HS-5 (cell line): Measurements from ENCODE around the gene ADAMTS3.

Experiments
- DNase-seq: peaks from one replicate; pipeline ENCODE4 v3.0.0-alpha.2; 2012; ENCODE audit warnings: low read depth

The ADAMTS3 gene

DNA sequence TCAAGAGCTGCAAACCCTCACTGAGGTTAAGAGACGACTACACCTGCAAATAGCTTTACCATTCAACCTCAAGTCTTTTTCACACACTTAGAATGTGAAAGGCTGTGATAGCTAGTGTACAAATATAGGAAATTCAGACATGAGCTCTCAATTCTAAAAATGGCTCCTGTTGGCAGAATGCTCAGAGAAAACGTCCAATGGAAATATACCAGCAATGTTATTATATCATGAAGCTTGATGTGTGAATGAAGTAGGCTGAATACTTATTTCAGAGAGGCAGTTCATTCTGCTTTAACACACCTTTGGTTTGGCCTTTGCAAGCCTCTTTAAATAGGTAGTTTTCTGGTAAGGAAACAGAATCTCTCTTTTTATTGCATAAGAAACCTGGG lies 227.6 kb downstream of the ADAMTS3 start:
- DNase-seq: no peak

DNA sequence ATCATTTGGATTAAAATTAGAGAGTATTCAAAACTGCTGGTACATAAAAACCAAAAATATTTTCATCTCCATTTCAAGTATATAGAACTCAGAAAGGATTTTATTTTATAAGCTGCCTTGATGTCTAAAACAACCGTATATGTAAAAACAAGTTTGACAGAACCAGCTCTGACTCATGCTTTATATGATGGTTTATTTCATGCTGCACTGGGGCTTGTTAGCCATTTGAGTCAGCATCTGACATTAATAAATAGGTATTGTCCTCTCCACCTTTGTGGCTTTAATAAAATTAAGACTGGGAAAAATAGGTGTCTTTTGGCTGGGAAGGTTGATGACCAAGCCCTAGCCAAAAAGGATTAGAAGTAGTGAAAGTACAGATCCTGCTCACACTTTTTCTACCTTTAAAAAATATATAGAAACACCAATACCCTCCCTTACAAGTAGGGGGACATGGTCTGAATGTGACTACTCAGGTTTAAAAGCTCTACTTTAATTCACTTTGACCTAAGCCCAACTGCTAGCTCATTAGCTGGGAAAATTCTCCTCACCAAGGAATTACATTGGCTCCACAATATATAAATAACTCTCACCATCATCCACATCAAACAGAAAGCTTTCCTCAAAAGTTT lies 228.1 kb downstream of the ADAMTS3 start:
- DNase-seq: no peak

DNA sequence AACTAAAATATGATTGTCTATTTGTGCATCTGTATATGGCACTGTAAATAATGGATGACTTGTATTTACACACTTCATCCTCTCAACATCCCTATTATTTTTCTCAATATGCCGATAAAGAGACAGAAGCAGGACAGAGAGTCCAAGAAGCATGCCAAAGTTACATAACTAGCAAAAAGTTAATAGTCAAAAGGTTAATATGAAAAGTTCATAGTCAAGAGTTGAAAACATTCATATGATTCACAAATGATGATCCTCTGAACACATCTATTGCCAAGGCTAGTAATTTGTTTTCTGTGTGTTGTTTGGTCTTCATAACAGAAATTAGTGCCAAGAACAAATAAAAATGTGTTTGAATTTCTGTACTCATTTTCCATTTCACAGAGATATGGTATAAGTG lies 231.0 kb downstream of the ADAMTS3 start:
- DNase-seq: no peak

DNA sequence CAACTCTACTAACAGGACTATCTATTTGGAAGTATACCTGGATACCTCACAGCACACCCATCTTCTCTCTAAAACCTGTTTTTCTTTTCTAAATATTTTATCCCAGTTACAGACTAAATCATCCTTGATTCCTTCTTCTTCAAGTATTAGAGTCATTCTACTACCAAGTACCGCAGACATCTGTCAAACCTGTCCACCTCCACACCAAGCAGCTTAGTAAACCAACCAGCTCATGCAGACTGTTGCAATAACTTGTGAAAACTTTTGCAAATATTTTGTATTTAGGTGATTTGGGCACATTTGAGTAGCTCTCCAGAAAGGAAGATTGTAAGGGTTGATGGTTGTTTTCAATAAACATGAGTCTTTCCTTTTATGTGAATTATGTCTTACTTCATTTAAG lies 238.6 kb downstream of the ADAMTS3 start:
- no peak for DNase-seq

DNA sequence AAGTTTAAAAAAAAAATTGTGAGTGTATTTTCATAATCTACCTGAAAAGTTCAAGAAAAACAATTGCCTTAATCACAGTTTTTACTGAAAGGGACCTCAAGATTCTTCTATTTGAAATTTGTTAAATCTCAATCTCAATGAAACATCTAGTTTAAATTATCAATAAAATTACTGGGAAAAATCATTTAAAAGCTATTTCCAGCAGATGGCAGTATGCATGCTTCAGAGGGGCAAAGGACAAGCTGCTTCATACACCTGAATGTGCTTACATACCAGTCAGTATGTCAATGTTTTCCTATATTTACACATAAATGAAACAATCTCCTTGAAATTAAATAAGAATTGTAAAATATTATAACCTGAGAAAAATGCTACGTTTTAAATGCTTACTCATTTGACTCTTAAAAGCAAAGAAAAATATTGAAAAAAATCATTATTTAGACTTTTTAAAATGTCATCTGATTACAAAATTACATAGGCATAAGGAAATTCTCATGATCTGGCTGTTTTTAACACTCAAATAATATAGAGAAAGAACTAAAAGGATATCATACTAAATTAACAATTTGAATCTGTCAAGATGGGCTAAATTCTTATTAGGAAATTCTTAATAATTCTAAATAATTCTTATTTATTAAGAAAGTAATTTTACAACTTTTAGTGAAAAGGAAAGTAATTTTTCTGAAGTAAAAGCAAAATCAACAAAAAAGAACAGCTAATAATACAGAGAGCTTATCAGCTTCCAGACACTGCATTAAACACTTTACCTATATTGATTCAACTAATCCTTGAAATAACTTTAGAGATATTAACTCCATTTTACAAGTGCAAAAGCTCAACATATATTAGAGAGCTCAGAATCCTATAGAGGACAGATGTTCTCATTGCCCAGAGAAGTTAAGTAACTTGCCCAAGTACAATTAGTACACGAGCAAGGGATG lies 242.1 kb downstream of the ADAMTS3 start:
- DNase-seq: no peak

DNA sequence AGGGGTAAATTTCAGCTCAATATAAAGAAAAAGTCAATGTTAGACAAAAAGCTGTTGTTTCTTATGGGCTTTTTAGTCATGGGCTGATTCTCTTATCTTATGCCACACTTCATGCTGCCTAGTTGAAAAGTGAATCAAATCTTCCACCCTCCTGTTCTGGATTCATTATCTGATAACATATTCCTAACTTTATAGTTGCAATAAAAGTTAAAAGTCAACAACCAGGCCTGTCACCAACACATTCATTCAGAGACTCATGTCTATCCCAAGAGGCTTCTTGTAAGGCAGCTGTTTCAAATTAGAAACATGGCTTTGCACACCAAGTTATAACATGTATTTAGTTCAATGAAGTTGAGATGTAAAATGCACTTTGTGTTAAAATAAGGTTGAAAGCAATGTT lies 243.8 kb downstream of the ADAMTS3 start:
- DNase-seq: no peak

DNA sequence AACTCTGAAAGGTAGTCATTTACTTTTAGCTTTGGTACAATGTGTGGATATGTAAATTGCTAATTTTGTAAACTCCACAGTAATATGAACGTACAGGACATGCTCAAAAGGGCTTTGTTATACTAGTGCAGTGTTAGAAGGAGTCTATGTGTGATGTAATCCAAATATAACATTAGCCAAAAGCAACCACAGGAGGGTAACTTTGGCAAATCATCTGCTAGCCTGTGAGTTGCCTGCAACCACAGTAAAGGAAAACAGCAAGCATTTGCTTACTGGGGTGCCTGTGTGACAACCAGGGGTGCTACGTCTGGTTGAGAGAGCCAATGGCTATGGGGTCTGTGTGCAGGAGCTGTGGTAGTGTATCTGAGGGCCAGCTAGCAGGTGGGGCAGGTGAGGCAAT lies 245.8 kb downstream of the ADAMTS3 start:
- DNase-seq: no peak

DNA sequence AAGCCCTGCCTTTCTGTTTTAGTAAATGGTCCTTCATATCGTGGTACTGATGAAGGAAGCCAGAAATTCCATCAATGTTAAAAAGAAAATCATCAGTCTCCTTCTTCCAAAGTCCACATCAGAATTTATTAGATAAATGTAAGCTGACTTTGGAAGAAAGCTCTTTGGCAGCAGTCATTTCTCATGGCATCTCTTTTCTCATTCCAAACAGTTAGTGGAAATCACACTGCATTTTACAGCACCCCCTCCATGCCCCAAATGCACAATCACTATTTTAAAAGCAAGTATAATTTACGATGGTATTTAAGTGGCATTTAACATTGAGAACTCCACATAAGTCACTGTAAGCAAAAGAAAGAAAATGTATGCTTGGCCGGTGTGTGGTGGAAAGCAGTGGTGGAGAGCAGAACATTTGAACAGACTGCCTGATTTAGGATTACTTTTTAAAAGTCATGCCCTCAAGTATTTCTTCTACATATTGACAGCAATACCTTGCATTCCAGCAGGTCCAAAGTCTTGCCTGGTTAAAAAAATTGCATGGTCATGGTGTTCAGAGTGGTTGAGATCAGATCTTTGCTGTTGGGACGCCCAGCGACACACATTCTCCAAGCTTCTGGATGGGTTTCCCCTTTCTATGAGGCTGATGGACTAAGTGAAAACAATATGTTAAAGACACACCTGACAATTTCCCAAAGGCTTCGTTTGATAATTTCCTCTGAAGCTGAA lies 248.6 kb downstream of the ADAMTS3 start:
- no peak for DNase-seq

DNA sequence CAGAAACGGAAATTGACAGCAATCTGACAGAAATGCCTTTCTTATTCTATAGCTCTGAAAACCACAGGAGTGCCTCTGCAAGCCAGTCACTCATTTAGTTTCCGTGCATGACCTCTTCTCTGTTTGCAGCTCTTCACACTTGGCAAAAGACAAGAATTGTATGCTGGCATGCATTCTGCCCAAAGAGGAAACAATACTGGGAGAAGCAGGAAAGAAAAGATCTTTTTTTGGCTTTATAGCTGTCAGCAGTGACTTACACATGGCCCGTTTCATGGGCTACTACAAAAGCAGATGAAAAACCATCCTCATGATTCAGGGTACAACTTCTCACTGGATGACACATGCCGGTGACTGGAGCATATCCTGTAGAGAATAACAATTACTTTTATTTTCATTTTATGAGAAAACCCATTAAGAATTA lies 249.4 kb downstream of the ADAMTS3 start:
- no peak for DNase-seq

DNA sequence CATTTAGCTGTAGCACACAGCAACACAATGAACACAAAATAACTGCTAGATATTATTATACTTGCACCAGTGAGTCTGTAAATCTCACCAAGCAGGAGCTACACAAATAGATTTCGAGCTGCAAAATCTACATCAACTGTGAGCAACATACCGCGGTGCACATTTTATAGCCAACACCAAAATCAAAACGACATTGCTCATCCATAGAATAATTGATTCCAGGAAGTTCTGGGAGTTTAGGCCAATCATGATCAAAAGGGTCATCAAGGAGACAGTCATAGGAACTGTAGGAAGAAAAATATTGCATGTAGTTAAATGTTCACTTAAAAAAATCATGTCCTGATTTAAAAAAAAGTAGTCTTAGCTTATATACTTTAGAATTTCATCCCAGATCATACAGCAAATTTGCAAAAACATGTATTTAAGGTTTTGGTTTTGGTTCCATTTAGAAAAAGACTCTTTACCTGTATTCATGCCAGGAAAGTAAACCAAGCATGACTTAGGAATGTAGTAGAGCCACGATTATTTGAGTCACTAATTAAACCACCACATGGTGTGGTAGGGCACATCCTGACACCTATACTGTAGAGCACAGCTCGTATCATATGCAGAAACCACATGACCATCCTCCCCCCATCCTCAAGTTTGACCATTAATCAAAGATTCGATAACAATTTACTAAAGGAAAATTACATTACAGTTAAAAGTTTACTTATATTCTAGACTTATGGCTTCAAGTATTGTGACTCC lies 250.4 kb downstream of the ADAMTS3 start:
- no peak for DNase-seq

DNA sequence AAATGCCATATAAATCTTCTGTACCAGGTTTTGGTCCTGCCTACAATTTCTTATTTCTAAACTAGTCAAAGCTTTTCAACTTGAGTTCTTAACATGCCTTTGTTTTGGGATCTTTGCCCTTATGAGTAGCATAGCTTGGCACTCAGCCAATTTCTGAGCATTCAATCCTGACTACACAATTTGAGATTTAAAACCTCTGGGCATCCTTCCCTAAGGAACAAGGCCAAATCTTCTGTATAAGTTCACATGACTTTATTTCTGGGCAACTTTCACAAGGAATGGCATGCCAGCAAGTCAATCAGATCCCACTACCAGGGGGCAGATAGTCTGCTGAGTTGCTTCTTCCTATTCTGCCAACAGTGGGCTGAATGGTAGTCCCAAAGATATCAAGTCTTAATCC lies 254.2 kb downstream of the ADAMTS3 start:
- DNase-seq: no peak

DNA sequence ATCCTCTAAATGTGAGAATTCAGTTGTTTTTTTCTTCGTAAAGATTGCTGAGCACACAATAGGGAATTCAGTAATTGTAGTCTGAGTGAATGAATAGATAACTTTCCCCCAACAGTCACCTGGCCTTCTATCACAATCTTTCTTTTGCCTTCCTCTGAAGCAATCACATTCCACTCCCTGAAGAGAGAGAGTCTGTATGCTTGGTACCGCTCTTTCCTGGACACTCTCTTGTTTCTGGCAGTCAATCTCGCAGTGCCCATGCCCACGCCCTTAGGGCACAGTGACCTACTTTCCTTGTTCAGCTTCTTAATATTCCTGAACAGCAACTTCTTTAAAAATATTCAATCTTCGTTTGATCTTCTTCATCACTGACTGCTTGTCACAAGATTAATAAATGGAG lies 255.9 kb downstream of the ADAMTS3 start:
- no peak for DNase-seq

DNA sequence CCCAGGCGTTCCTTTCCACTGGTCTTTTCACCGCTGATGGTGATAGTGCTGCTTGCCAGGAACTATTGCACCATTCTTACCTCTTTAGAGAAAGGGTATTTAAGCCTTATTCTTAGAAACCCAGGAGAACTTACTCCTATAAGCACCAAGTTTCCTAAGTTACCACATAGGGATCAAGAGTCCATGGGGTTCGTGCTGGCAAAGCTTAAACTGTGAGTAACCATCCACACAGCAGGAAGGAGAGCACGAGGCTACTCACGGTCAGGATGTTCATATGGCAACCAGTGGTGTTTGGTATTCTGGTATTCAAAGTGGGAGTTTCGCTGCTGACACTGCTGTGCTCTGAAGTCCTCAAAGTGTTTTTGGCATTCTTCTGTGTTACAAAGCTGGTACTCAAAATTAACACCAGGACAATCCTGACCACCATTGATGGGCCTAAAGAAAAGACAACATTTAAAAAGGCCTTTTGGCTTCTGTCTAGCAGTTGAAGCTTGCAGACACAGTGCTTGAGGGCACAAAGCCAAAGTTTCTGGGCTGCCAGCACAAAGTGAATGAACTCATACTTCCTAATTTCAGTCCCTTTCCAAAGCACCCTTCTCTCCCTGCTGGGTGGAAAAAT lies 256.9 kb downstream of the ADAMTS3 start:
- DNase-seq: peak; percentile 87

DNA sequence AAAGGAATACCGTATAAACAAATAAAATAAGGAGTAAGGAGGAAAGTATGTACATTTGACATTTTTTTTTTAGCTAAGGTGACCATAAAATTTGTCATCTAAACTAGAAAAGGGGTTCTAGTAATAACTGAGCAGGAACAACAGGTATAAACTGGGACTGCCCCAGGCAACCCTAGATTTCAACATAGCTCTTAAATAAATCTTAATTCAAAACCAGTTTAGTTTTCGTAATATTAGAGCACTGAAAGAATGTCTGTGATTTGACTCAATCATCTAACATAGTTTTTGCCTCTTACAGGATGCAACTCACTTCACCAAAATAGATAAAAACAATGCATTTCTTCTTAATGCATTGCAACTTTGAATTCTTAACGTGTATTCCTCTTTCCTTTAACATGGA lies 257.7 kb downstream of the ADAMTS3 start:
- DNase-seq: no peak

DNA sequence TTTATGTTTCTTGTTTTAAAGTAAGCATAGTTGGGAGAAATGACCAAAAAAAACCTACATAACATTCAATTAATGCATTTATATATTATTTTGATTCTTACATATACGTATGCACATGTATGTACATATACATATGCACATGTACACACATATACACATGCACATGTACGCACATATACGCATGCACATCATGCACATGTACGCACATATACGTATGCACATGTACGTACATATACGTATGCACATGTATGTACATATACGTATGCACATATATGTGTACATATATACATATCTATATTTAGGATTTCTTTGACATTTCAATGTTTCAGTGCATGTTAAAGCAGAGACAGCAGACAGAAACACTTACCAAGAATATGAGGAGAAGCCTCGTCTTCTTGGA lies 263.4 kb downstream of the ADAMTS3 start:
- DNase-seq: no peak

DNA sequence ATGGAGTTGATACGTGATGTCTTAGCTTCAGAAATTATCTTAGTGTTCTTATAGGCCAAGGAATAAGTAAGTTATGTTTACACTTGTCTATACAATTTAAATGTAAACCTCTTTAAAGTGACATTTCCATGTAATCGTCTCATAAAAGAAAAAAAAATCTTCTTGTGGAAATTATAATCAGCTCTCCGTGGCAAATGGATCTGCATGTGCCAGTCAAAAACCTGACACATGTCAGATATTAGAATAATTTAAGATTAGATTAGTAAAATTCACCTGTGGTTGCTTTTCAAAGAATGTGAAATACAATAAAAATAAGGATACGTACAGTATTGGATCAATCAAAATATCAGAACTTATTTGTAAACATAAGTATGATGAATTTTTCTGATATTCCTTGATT lies 263.9 kb downstream of the ADAMTS3 start:
- no peak for DNase-seq

DNA sequence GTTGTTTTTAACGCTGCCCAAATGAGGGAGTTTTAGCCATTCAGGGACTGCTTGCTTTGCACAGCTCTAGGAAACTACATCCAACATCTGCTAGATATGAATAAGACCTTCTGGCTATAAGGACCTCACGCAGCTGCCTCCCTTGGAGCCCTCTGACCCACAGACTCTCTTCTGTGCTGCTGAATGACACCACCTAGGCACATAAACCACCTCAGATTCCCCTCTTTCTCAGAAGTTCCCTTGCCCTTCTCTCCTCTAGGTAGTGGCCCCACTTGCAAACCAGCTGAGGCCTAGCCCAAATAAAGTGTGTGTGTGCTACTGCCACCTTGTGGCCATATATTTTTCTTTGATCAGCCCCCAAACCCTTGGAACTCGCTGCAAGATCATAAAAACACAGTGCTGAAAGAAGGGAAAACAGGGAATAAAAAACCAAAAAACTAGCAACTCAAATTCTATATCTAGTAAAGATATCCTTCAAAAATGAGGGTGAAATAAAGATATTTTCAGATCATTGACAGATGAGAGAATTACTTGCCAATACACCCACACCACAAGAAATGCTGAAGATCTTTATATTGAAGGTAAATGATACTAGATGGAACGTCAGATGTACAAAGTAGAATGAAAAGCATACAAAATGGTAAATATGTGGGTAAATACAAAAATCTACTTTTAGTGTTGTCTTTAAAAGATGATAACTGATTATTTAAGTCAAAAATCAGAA lies 265.9 kb downstream of the ADAMTS3 start:
- no peak for DNase-seq

DNA sequence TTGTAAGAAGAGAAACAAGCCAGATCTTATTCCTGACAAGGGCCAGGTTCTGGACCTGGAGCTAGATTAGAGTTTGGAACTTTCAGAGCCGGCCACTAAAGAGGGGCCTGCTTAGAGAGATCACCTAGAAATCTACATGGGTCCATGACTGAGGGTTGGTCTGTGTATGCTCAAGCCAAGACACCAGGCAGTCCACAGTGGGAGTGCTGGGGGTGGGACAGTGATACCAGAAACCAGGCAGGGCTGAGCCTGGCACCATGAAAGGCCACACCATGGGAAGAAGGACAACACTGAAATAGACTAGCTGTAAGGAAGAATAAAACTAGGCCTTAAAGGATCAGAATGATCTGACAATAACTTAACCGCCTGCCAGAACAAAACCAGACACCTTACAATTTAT lies 267.3 kb downstream of the ADAMTS3 start:
- DNase-seq: no peak

DNA sequence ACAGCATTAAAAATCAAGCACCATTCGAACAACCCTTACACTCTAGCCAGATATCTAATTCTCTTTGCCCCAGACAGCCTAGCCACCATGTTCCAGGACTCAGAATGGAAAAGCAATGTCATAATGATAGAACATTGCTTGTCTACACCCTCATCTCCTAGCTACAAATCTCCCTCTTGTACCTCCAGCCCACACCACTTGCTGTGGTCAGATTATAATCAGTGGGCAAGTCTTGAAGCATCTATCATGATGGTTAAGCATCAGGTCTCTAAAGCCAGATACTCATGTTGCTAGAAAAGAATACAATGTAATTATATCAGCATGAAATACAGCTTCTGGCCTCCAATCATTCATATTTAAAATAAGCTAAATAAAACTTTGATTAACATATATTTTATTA lies 268.9 kb downstream of the ADAMTS3 start:
- DNase-seq: no peak

DNA sequence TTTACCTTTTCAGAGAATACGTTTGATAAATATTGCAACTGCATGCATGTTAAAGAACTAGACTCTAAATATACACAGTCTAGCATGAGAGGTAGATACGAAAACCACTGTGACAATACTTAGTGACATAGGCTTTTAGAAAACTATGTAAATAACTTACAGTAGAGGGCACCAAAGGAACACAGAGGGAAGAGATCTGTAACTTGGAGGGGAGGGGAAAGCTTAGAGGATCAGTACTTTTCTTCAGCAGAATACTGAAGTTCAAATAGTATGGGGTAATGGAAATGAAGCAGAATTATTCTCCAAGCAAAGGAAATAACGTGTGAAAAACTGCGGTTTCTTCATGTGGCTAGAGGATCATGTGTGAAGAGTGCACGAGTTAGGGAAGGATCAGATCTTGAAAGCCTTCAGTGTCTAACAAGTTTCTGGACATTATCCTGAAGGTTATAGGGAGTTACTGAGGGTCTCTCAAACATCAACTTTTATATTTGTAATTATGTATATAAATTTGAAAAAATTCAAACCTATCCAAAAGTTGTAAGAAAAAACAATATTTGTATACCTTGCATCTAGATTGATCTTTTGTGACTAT lies 273.0 kb downstream of the ADAMTS3 start:
- DNase-seq: no peak

DNA sequence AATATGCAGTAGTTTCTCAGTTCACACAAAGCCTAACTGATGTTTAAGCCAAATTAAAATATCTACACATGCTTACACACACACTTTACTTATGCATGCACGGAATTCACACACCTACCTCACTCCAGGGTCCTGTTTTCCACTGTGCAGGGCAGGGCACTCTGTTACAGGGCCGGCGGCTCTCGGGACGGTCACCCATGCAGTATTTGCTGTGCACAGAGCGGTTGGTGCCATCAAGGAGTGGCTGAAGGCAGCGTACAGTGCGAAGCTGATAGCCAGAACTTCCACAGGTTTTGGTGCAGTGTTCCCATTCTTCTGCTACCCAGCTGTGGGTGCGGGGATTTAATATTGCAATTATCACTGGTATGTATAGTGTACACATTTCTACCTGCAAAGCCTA lies 278.3 kb downstream of the ADAMTS3 start:
- DNase-seq: no peak
